GM12878 (cell line): ENCODE data around the gene FOXO1. TPM values are rescaled to one million over a fixed set of nuclear protein-coding genes. Genes with fewer than 3 reads are reported as not detected.
A peak's percentile ranks its signal among the peaks of the same experiment; 100 is the strongest.

ENCODE experiments used
- ATAC-seq: fragments of 200-7000 bp; cut with Tn5 transposase; 3 replicates; pipeline ENCODE4 v1.9.1; 2020; ENCODE audit warnings: mild to moderate bottlenecking, moderate library complexity
- BruUV-seq: library from RNA; stranded (reverse); fragments of 400-500 nt; replicated peaks from 2 replicates; lab custom pipeline; 2021; lab: Mats Ljungman, UMichigan
- CTCF ChIA-PET: fragments of 300-600 bp; sonication (Branson Sonifier 250); formaldehyde crosslinking; extraction: SDS; loops from one replicate; lab custom pipeline; 2021; ENCODE audit warnings: inconsistent platforms; lab: Yijun Ruan, JAX
- POLR2A ChIA-PET: fragments of 350-600 bp; formaldehyde crosslinking; extraction: SDS; loops from one replicate; lab custom pipeline; 2021; ENCODE audit warnings: inconsistent platforms; lab: Charles Lee
- RAD21 ChIA-PET: fragments of 300-600 bp; sonication (Branson Sonifier 250); formaldehyde crosslinking; loops from one replicate; lab custom pipeline; 2023; ENCODE audit warnings: antibody characterized with exemption; ENCODE audit not compliant: unreplicated experiment; lab: Charles Lee
- SMC1A ChIA-PET: fragments of 300-600 bp; sonication (Branson Sonifier 250); formaldehyde crosslinking; loops from one replicate; lab custom pipeline; 2023; ENCODE audit not compliant: unreplicated experiment, uncharacterized antibody; lab: Charles Lee
- DNase-seq: peaks from one replicate; pipeline ENCODE4 v3.0.0-alpha.2; 2011; ENCODE audit warnings: low read depth, low spot score
- FAIRE-seq: peaks from 3 replicates; lab custom pipeline; 2011; peaks lifted over from hg19 to GRCh38; lab: Jason Lieb, UNC
- H2AFZ ChIP-seq: 2 replicates; pipeline ENCODE4 v1.6.0; 2011; ENCODE audit warnings: low read depth, low read length, control low read depth; ENCODE audit not compliant: control insufficient read depth
- H3K27ac ChIP-seq: 2 replicates; pipeline ENCODE4 v1.5.1; 2011; ENCODE audit warnings: control low read depth; ENCODE audit not compliant: control insufficient read depth, insufficient read depth
- H3K27me3 ChIP-seq, 2 experiments: replicated peaks in 1 of 2; 2 replicates each; pipeline versions ENCODE4 v1.6.0 to v1.6.1; 2011; ENCODE audit warnings: low read length in 1 of 2; ENCODE audit not compliant: control insufficient read depth in 2 of 2, insufficient read depth in 2 of 2
- H3K36me3 ChIP-seq, 2 experiments: 2 replicates each; pipeline ENCODE4 v1.5.1; 2011; ENCODE audit warnings: low read length in 1 of 2; ENCODE audit not compliant: control insufficient read depth in 2 of 2, insufficient read depth in 2 of 2
- H3K4me1 ChIP-seq: 2 replicates; pipeline ENCODE4 v1.6.1; 2011; ENCODE audit warnings: mild to moderate bottlenecking, low read length, moderate library complexity, mixed read lengths; ENCODE audit not compliant: control insufficient read depth, insufficient read depth
- H3K4me2 ChIP-seq: 2 replicates; pipeline ENCODE4 v1.6.0; 2011; ENCODE audit warnings: control low read depth; ENCODE audit not compliant: control insufficient read depth, insufficient read depth
- H3K4me3 ChIP-seq: fragments of 200-600 bp; sonication (generic); 2 replicates; pipeline ENCODE4 v1.5.1; 2016
- H3K79me2 ChIP-seq: 2 replicates; pipeline ENCODE4 v1.6.0; 2011; ENCODE audit warnings: low read length; ENCODE audit not compliant: control insufficient read depth, insufficient read depth
- H3K9ac ChIP-seq: 2 replicates; pipeline ENCODE4 v1.8.0; 2011; ENCODE audit warnings: low read length, control low read depth, mixed read lengths; ENCODE audit not compliant: control insufficient read depth, insufficient read depth
- H3K9me3 ChIP-seq: replicated peaks from 3 replicates; pipeline ENCODE4 v1.5.1; 2011; ENCODE audit warnings: mild to moderate bottlenecking, low read length; ENCODE audit not compliant: control insufficient read depth, insufficient read depth
- H4K20me1 ChIP-seq: 2 replicates; pipeline ENCODE4 v1.6.0; 2011; ENCODE audit not compliant: control insufficient read depth, insufficient read depth
- IRF5 ChIP-seq: fragments of 450-650 bp; IDR thresholded peaks from 2 replicates; pipeline ENCODE4 v1.6.1; 2017; ENCODE audit warnings: borderline replicate concordance
- PKNOX1 ChIP-seq: fragments of 450-650 bp; IDR thresholded peaks from 2 replicates; pipeline ENCODE4 v1.6.1; 2016; ENCODE audit warnings: mild to moderate bottlenecking
- STAT3 ChIP-seq: IDR thresholded peaks from 2 replicates; pipeline ENCODE4 v1.6.1; 2011; ENCODE audit warnings: low read depth, low read length, improper control_type of control experiment
- YY1 ChIP-seq: IDR thresholded peaks from 2 replicates; pipeline ENCODE4 v1.6.1; 2011; ENCODE audit warnings: low read depth, mild to moderate bottlenecking, low read length
- ZNF24 ChIP-seq: fragments of 450-650 bp; IDR thresholded peaks from 2 replicates; pipeline ENCODE4 v1.6.1; 2017; ENCODE audit warnings: antibody characterized with exemption, mild to moderate bottlenecking
- ZZZ3 ChIP-seq: IDR thresholded peaks from 2 replicates; pipeline ENCODE4 v1.6.1; 2011; ENCODE audit warnings: low read depth; ENCODE audit not compliant: control insufficient read depth, insufficient read length
- WGBS: methylation state at CpG from one replicate; pipeline ENCODE4 v1.1.6; 2016; ENCODE audit warnings: low lambda C conversion rate; ENCODE audit not compliant: insufficient replicate concordance, insufficient coverage; ENCODE audit errors: missing lambda C conversion rate; 5-methylcytosine and 5-hydroxymethylcytosine counted together
- in situ Hi-C: fragments of 300-500 bp; cut with MboI; formaldehyde crosslinking; loops from 9 replicates; pipeline ENCODE4 v1.14.3; 2018; ENCODE audit warnings: mixed read lengths
- intact Hi-C: fragments of 100-400 bp; cut with micrococcal nuclease; formaldehyde crosslinking; loops from one replicate; pipeline ENCODE4 v1.14.2; 2022; ENCODE audit not compliant: unreplicated experiment
- polyA plus RNA-seq, 11 experiments: library from polyadenylated mRNA; depleted of rRNA in 4 of 11; unstranded in 6 of 11; stranded (reverse) in 5 of 11; fragments of >200 nt; fragmentation: Nextera tagmentation in 4 of 11; fragmentation: Illumina TruSeq in 1 of 11; extraction: Ambion mirVana in 4 of 11; extraction: Trizol in 1 of 11; gene quantifications; 1 replicate in 1 of 11; 2 replicates in 10 of 11; pipeline versions ENCODE4 v1.2.1 to v1.2.3, GENCODE V29; 2011 to 2016; ENCODE audit warnings: inconsistent platforms in 2 of 11, missing spikeins in 2 of 11, low read depth in 1 of 11
- total RNA-seq, 4 experiments: library from RNA; depleted of rRNA in 3 of 4; stranded (reverse); fragments of >200 nt in 3 of 4; fragmentation: Illumina TruSeq in 1 of 4; extraction: Trizol in 1 of 4; gene quantifications; 2 replicates each; pipeline versions ENCODE4 v1.2.1 to v1.2.3, GENCODE V29; 2013 to 2021

The FOXO1 gene
- total and polyA plus RNA-seq, 10 of the 15 experiments (the other 5 are each of a cell fraction or from before 2014, with no cell fraction given), result 0.58 to 8.3 (median 0.88) TPM

GRCh38 chr13:40624383-40624782, 42.1 kb downstream of the FOXO1 start:
- intact Hi-C loops (no loop called here), in situ Hi-C loops (no loop called here)
- ChIA-PET CTCF (interaction anchor here (0.8 to 0.9 kb wide), 2 partner anchors 12 to 44 kb away, joined by 3 read pairs; no protein-coding TSS in a partner anchor), SMC1A (no interaction called here), RAD21 (no interaction called here), POLR2A (interaction anchor here (0.6 kb wide), 2 partner anchors 18 to 26 kb away, joined by 3 to 4 read pairs; no protein-coding TSS in a partner anchor)
- Histone ChIP-seq H3K9me3 (no peaks in the 10 kb centered on the region), H4K20me1 (no peaks in the 10 kb centered on the region), H3K27ac (no peak overlapping the region), H3K79me2 (peaks cover 23% of the 10 kb centered on the region), H2AFZ (no peak overlapping the region), H3K4me1 (peaks cover 14% of the 10 kb centered on the region), H3K4me3 (no peak overlapping the region), H3K4me2 (no peak overlapping the region), H3K9ac (no peak overlapping the region), H3K27me3 (no peaks in the 10 kb centered on the region), H3K36me3 (no peaks in the 10 kb centered on the region; a peak in 1 of 4 replicates)
- FAIRE-seq (no peak), DNase-seq (no peak), ATAC-seq (0 out of 3 replicates have a peak, but pooled peaks have one; percentile 19)
- TF ChIP-seq YY1 (no peak), STAT3 (no peak), ZZZ3 (no peak), IRF5 (no peak)
- WGBS, result 100% methylated on average over 1 of the region's 1 CpG
- no TSS peak for BruUV-seq

GRCh38 chr13:40622761-40623160, 43.7 kb downstream of the FOXO1 start:
- Histone ChIP-seq H3K4me2 (no peak overlapping the region), H3K9ac (no peak overlapping the region), H3K9me3 (no peaks in the 10 kb centered on the region), H3K27ac (no peak overlapping the region), H3K27me3 (no peaks in the 10 kb centered on the region)
- WGBS, result 79% methylated on average over 1 of the region's 1 CpG
- SMC1A ChIA-PET, result interaction anchor here (0.6 to 1.3 kb wide), 3 partner anchors 15 to 1305 kb away, joined by 3 to 5 read pairs (median 4); no protein-coding TSS in a partner anchor
- in situ Hi-C loops, result no loop called here
- no peak for ATAC-seq
- RAD21 ChIA-PET, result no interaction called here
- CTCF ChIA-PET, result interaction anchor here (0.7 to 1.0 kb wide), 2 partner anchors 10 to 553 kb away, joined by 3 to 4 read pairs; no protein-coding TSS in a partner anchor
- TF ChIP-seq ZNF24, result no peak
- TF ChIP-seq PKNOX1, result 0 out of 2 replicates have a peak, but pooled peaks have one; percentile 31
- TF ChIP-seq, all 136 proteins: peak for 1
- H3K4me1 ChIP-seq, result peaks cover 7% of the 10 kb centered on the region
- peaks cover 17% of the 10 kb centered on the region for H3K79me2 ChIP-seq
- no peaks in the 10 kb centered on the region; a peak in 1 of 4 replicates for H3K36me3 ChIP-seq
- H4K20me1 ChIP-seq, result no peaks in the 10 kb centered on the region
- FAIRE-seq (no peak), DNase-seq (no peak)
- intact Hi-C loops, result no loop called here
- POLR2A ChIA-PET, result no interaction called here
- no peak overlapping the region for H2AFZ ChIP-seq
- no peak overlapping the region for H3K4me3 ChIP-seq
- BruUV-seq, result no TSS peak
